Hepatocyte (in vitro differentiated cells): ENCODE data around the gene TM7SF3.

ENCODE experiments used
- EZH2phosphoT487 ChIP-seq: fragments of 200-600 bp; sonication (generic); IDR thresholded peaks from one replicate; pipeline ENCODE4 v1.6.1; 2018; ENCODE audit warnings: antibody characterized with exemption, mild to moderate bottlenecking, low read depth, moderate library complexity; ENCODE audit not compliant: unreplicated experiment, severe bottlenecking
- TF ChIP-seq, protein P1 (sequence below): fragments of 200-600 bp; sonication (generic); IDR thresholded peaks from 2 replicates; pipeline ENCODE4 v1.5.1; 2016; ENCODE audit warnings: antibody characterized with exemption, mild to moderate bottlenecking; ENCODE audit not compliant: poor library complexity

GRCh38 chr12:26935636-26936378 lies 78.4 kb downstream of the TM7SF3 start:
- TF ChIP-seq, protein P1, sequence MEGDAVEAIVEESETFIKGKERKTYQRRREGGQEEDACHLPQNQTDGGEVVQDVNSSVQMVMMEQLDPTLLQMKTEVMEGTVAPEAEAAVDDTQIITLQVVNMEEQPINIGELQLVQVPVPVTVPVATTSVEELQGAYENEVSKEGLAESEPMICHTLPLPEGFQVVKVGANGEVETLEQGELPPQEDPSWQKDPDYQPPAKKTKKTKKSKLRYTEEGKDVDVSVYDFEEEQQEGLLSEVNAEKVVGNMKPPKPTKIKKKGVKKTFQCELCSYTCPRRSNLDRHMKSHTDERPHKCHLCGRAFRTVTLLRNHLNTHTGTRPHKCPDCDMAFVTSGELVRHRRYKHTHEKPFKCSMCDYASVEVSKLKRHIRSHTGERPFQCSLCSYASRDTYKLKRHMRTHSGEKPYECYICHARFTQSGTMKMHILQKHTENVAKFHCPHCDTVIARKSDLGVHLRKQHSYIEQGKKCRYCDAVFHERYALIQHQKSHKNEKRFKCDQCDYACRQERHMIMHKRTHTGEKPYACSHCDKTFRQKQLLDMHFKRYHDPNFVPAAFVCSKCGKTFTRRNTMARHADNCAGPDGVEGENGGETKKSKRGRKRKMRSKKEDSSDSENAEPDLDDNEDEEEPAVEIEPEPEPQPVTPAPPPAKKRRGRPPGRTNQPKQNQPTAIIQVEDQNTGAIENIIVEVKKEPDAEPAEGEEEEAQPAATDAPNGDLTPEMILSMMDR = no peak
- no peak for TF ChIP-seq EZH2phosphoT487
